Keratinocyte (primary cell): ENCODE results near the gene BARX1. TPM values are rescaled to one million over a fixed set of nuclear protein-coding genes. Genes with fewer than 3 reads are reported as not detected.

Source experiments
- DNase-seq: peaks from one replicate; pipeline ENCODE4 v3.0.0-alpha.2; 2011; ENCODE audit warnings: low read depth, missing footprints, low spot score
- FAIRE-seq: peaks from 2 replicates; lab custom pipeline; 2011; peaks lifted over from hg19 to GRCh38; lab: Jason Lieb, UNC
- H2AFZ ChIP-seq: 2 replicates; pipeline ENCODE4 v1.6.0; 2012; ENCODE audit warnings: low read length, control low read depth, inconsistent platforms; ENCODE audit not compliant: control insufficient read depth
- H3K27ac ChIP-seq: 2 replicates; pipeline ENCODE4 v1.5.1; 2011; ENCODE audit warnings: low read length; ENCODE audit not compliant: control insufficient read depth, insufficient read depth
- H3K27me3 ChIP-seq: 3 replicates; pipeline ENCODE4 v1.6.0; 2011; ENCODE audit warnings: low read length; ENCODE audit not compliant: control insufficient read depth, insufficient read depth; ENCODE audit errors: extremely low read depth
- H3K36me3 ChIP-seq, 2 experiments: 2 replicates in 1 of 2; 3 replicates in 1 of 2; pipeline ENCODE4 v1.5.1; 2011; ENCODE audit warnings: low read length in 2 of 2, mild to moderate bottlenecking in 1 of 2; ENCODE audit not compliant: control insufficient read depth in 2 of 2, insufficient read depth in 2 of 2; ENCODE audit errors: extremely low read depth in 1 of 2
- H3K4me1 ChIP-seq: 3 replicates; pipeline ENCODE4 v1.5.1; 2011; ENCODE audit warnings: low read length; ENCODE audit not compliant: control insufficient read depth, insufficient read depth; ENCODE audit errors: extremely low read depth
- H3K4me2 ChIP-seq: 3 replicates; pipeline ENCODE4 v1.6.0; 2011; ENCODE audit warnings: low read depth, low read length; ENCODE audit not compliant: control insufficient read depth, insufficient read depth; ENCODE audit errors: extremely low read depth
- H3K4me3 ChIP-seq, 3 experiments: fragments of 200-600 bp in 1 of 3; sonication (generic) in 1 of 3; 2 replicates in 2 of 3; 3 replicates in 1 of 3; pipeline ENCODE4 v1.5.1; 2011 to 2016; ENCODE audit warnings: low read length in 3 of 3, mild to moderate bottlenecking in 3 of 3, control low read depth in 2 of 3, inconsistent platforms in 1 of 3, low read depth in 1 of 3, mixed read lengths in 1 of 3, mixed run types in 1 of 3, moderate library complexity in 1 of 3; ENCODE audit not compliant: control insufficient read depth in 2 of 3, insufficient read depth in 2 of 3; ENCODE audit errors: extremely low read depth in 1 of 3
- H3K79me2 ChIP-seq: 2 replicates; pipeline ENCODE4 v1.6.0; 2012; ENCODE audit warnings: low read length; ENCODE audit not compliant: control insufficient read depth, insufficient read depth
- H3K9ac ChIP-seq: 3 replicates; pipeline ENCODE4 v1.6.0; 2011; ENCODE audit warnings: low read length; ENCODE audit not compliant: control insufficient read depth, insufficient read depth; ENCODE audit errors: extremely low read depth
- H3K9me1 ChIP-seq: 3 replicates; pipeline ENCODE4 v1.6.0; 2011; ENCODE audit warnings: low read length; ENCODE audit not compliant: control insufficient read depth, insufficient read depth; ENCODE audit errors: extremely low read depth
- H3K9me3 ChIP-seq: 2 replicates; pipeline ENCODE4 v1.5.1; 2012; ENCODE audit warnings: low read depth, low read length; ENCODE audit not compliant: control insufficient read depth
- H4K20me1 ChIP-seq: 3 replicates; pipeline ENCODE4 v1.6.0; 2011; ENCODE audit warnings: low read length; ENCODE audit not compliant: control insufficient read depth, insufficient read depth; ENCODE audit errors: extremely low read depth
- EZH2 ChIP-seq: IDR thresholded peaks from one replicate; pipeline ENCODE4 v1.6.1; 2012; ENCODE audit warnings: inconsistent platforms, mild to moderate bottlenecking, low read length, moderate library complexity
- dilution Hi-C: fragments of 300-500 bp; cut with MboI; formaldehyde crosslinking; loops from one replicate; pipeline ENCODE4 v1.7.0; 2020; ENCODE audit warnings: low sequenced_read_pairs; ENCODE audit not compliant: extremely low pct_ligation_motif_present
- polyA plus RNA-seq, 5 experiments: library from polyadenylated mRNA; depleted of rRNA in 3 of 5; stranded (reverse) in 3 of 5; stranded (forward) in 1 of 5; unstranded in 1 of 5; fragments of >200 nt; gene quantifications; 1 replicate in 1 of 5; 2 replicates in 3 of 5; 3 replicates in 1 of 5; pipeline versions ENCODE4 v1.2.1 to v1.2.3, GENCODE V29; 2011 to 2012; ENCODE audit warnings: missing spikeins in 2 of 5, low read depth in 1 of 5, low replicate concordance in 1 of 5
- TF ChIP-seq, protein P1 (sequence below), 3 experiments: IDR thresholded peaks in 1 of 3; conservative IDR thresholded peaks in 1 of 3; optimal IDR thresholded peaks in 1 of 3; 2 replicates in 2 of 3; 3 replicates in 1 of 3; pipeline versions ENCODE3 to v1.5.1; 2011; ENCODE audit warnings: low read length in 3 of 3, mild to moderate bottlenecking in 3 of 3, moderate library complexity in 2 of 3, control low read depth in 1 of 3, inconsistent platforms in 1 of 3; ENCODE audit not compliant: insufficient read depth in 2 of 3; ENCODE audit errors: extremely low read depth in 1 of 3

Gene BARX1
- polyA plus RNA-seq, 1 donor (not counting 4 experiments of a cell fraction or from before 2014, with no cell fraction given) = not detected

DNA sequence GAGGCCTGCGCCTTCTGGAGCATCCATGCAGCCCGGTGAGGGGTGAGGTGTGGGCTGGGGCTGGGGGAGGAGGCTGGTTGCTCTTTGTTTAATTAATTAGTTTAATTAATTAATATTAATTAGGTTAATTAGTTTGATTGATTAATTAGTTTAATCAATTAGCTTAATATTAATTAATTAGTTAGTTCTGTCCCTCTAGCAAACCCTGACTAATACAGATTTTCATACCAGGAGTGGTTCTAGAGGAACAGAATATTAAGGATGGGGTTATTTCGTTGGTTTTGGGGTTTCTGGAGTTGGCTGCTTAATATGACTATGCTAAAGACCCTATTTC is 14.1 kb upstream of the BARX1 start:
- dilution Hi-C loops = no loop called here
- H2AFZ ChIP-seq = no peak overlapping the region
- H3K9me3 ChIP-seq = no peaks in the 10 kb centered on the region
- no peak overlapping the region for H3K4me2 ChIP-seq
- no peaks in the 10 kb centered on the region for H3K36me3 ChIP-seq
- peaks cover 10% of the 10 kb centered on the region for H3K27me3 ChIP-seq
- no peak overlapping the region for H3K9ac ChIP-seq
- no peak overlapping the region for H3K4me3 ChIP-seq
- no peaks in the 10 kb centered on the region for H3K9me1 ChIP-seq
- no peaks in the 10 kb centered on the region for H4K20me1 ChIP-seq
- no peak overlapping the region for H3K27ac ChIP-seq
- DNase-seq = no peak
- H3K4me1 ChIP-seq = no peaks in the 10 kb centered on the region
- no peak for FAIRE-seq
- no peaks in the 10 kb centered on the region for H3K79me2 ChIP-seq
- no peak for TF ChIP-seq EZH2
- TF ChIP-seq, protein P1, sequence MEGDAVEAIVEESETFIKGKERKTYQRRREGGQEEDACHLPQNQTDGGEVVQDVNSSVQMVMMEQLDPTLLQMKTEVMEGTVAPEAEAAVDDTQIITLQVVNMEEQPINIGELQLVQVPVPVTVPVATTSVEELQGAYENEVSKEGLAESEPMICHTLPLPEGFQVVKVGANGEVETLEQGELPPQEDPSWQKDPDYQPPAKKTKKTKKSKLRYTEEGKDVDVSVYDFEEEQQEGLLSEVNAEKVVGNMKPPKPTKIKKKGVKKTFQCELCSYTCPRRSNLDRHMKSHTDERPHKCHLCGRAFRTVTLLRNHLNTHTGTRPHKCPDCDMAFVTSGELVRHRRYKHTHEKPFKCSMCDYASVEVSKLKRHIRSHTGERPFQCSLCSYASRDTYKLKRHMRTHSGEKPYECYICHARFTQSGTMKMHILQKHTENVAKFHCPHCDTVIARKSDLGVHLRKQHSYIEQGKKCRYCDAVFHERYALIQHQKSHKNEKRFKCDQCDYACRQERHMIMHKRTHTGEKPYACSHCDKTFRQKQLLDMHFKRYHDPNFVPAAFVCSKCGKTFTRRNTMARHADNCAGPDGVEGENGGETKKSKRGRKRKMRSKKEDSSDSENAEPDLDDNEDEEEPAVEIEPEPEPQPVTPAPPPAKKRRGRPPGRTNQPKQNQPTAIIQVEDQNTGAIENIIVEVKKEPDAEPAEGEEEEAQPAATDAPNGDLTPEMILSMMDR (optimal IDR thresholded peaks at IDR 0.05 in 1 of 3, IDR thresholded peaks at IDR 0.05 in 1 of 3, conservative IDR thresholded peaks at IDR 0.05 in 1 of 3; ENCODE audit: extremely low read depth in 1 of 3, insufficient read depth in 2 of 3, low read length in 3 of 3) = no peak

DNA sequence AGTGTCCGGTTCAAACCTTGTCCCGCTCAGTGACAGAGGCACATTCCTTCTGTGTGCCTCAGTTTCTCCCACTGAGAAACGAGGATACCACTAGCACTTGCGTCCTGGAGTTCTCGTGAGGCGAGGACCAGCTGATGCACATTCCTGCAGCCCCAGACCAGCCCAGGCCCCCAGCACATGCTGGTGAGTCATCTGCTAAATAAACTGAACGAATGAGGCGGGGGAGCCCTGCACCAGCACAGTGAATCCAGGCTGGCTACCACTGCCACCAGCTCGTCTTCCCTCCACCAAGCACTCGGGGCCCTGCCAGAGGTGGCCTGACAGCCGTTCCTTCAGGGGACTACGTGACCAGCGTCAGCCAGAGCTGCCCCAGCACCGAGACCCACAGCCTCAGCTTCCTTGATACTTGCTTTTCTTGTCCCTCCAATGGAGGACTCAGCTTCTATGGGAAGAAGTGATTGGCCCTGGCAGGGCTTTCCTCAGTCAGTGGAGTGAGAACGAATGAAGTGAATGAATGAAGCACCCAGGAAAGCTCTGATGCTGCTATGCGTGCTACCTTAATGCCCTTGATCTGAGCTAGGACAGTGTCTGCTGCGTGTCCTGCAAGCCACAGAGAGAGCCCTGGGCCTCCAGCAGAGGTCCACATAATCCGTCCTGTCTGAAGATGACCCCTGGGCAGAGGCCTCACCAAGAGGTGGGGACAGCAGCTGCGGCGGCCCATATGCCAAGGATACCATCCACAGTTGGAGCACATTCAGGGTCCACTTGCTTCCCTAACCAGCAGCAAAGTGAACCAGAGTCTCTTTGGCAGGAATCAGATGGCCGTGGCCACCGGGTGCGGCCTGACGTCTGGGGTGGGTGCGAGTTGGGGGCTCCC is 13.5 kb upstream of the BARX1 start:
- Histone ChIP-seq H4K20me1 (no peaks in the 10 kb centered on the region), H3K9me3 (no peaks in the 10 kb centered on the region), H3K9ac (no peak overlapping the region), H3K4me3 (no peak overlapping the region), H3K27ac (no peak overlapping the region), H3K4me1 (no peaks in the 10 kb centered on the region), H3K4me2 (no peak overlapping the region), H2AFZ (no peak overlapping the region), H3K36me3 (no peaks in the 10 kb centered on the region), H3K79me2 (no peaks in the 10 kb centered on the region), H3K9me1 (no peaks in the 10 kb centered on the region), H3K27me3 (peaks cover 12% of the 10 kb centered on the region)
- dilution Hi-C loops = no loop called here
- FAIRE-seq (no peak), DNase-seq (no peak)
- TF ChIP-seq, protein P1 (optimal IDR thresholded peaks at IDR 0.05 in 1 of 3, IDR thresholded peaks at IDR 0.05 in 1 of 3, conservative IDR thresholded peaks at IDR 0.05 in 1 of 3; ENCODE audit: extremely low read depth in 1 of 3, insufficient read depth in 2 of 3, low read length in 3 of 3) = no peak
- TF ChIP-seq EZH2 = no peak
